ENCODE data around the gene RBPJ. TPM values are rescaled to one million over a fixed set of nuclear protein-coding genes. Genes with fewer than 3 reads are reported as not detected.

Gene RBPJ
- total and polyA plus RNA-seq, 11 donors, result 21.9 to 84.3 (median 37.5) TPM

GRCh38 chr4:26454961-26455360 is 134.1 kb downstream of the RBPJ start:
- Histone ChIP-seq H3K27ac (no peak overlapping the region), H3K4me1 (peaks cover 0 to 6% (median 0%) of the 10 kb centered on the region in 12 donors), H3K4me3 (no peak overlapping the region), H3K27me3 (no peaks in the 10 kb centered on the region), H3K9me3 (peaks cover 0 to 14% (median 0%) of the 10 kb centered on the region in 12 donors), H3K36me3 (no peaks in the 10 kb centered on the region)
- DNase-seq (no peak), ATAC-seq (no peak)
- TF ChIP-seq CTCF (IDR thresholded peaks at IDR 0.05) (no peak), POLR2A (IDR thresholded peaks at IDR 0.05) (no peak)
- WGBS, 4 donors, result 88 to 98% (median 96%) methylated on average over 3 of the region's 3 CpGs
- intact Hi-C loops (cut with DNase I), result loop anchor here in 7 of 10 donors (5.0 to 10.0 kb wide), 8 partner anchors 260 to 560 kb away; no protein-coding TSS in a partner anchor

- H3K4me3 ChIP-seq, result no peak overlapping the region
- TF ChIP-seq CTCF (IDR thresholded peaks at IDR 0.05) (no peak), POLR2A (IDR thresholded peaks at IDR 0.05) (no peak)
- peaks cover 0 to 6% (median 0%) of the 10 kb centered on the region in 12 donors for H3K4me1 ChIP-seq
- no peaks in the 10 kb centered on the region for H3K36me3 ChIP-seq
- H3K27me3 ChIP-seq, result no peaks in the 10 kb centered on the region
- no peak overlapping the region for H3K27ac ChIP-seq
- H3K9me3 ChIP-seq, result peaks cover 0 to 14% (median 0%) of the 10 kb centered on the region in 12 donors
- 71 to 89% (median 84%) methylated on average over 2 of the region's 2 CpGs for WGBS, 4 donors
- DNase-seq (no peak), ATAC-seq (no peak)
- intact Hi-C loops (cut with DNase I), result loop anchor here in 7 of 10 donors (5.0 to 10.0 kb wide), 8 partner anchors 259 to 559 kb away; no protein-coding TSS in a partner anchor
Measured at GRCh38 chr4:26455571-26455970, 134.8 kb downstream of the RBPJ start.

- H3K4me1 ChIP-seq, result peaks cover 0 to 6% (median 0%) of the 10 kb centered on the region in 12 donors
- ATAC-seq, result no peak
- H3K36me3 ChIP-seq, result no peaks in the 10 kb centered on the region
- H3K27ac ChIP-seq, result no peak overlapping the region
- no peaks in the 10 kb centered on the region for H3K27me3 ChIP-seq
- no peak overlapping the region for H3K4me3 ChIP-seq
- intact Hi-C loops (cut with DNase I), result loop anchor here in 7 of 10 donors (5.0 to 10.0 kb wide), 8 partner anchors 257 to 557 kb away; no protein-coding TSS in a partner anchor
- no peak for DNase-seq
- TF ChIP-seq CTCF (IDR thresholded peaks at IDR 0.05), result no peak
- no peak for TF ChIP-seq POLR2A (IDR thresholded peaks at IDR 0.05)
- H3K9me3 ChIP-seq, result peaks cover 0 to 14% (median 0%) of the 10 kb centered on the region in 12 donors
- WGBS, 4 donors, result 87 to 95% (median 87%) methylated on average over 6 of the region's 6 CpGs
Measured at GRCh38 chr4:26457412-26457811, 136.6 kb downstream of the RBPJ start.

- no peaks in the 10 kb centered on the region for H3K27me3 ChIP-seq
- H3K9me3 ChIP-seq, result peaks cover 0 to 14% (median 0%) of the 10 kb centered on the region in 12 donors
- no peak overlapping the region for H3K4me3 ChIP-seq
- H3K4me1 ChIP-seq, result peaks cover 0 to 6% (median 0%) of the 10 kb centered on the region in 12 donors
- DNase-seq (no peak), ATAC-seq (no peak)
- WGBS, 4 donors, result 65 to 78% (median 69%) methylated on average over 7 of the region's 7 CpGs
- no peak overlapping the region for H3K27ac ChIP-seq
- intact Hi-C loops (cut with DNase I), result loop anchor here in 9 of 10 donors (2.0 to 10.0 kb wide), 11 partner anchors 257 to 557 kb away; no protein-coding TSS in a partner anchor
- TF ChIP-seq CTCF (IDR thresholded peaks at IDR 0.05) (no peak), POLR2A (IDR thresholded peaks at IDR 0.05) (no peak)
- no peaks in the 10 kb centered on the region for H3K36me3 ChIP-seq
Measured at GRCh38 chr4:26458157-26458561, 137.3 kb downstream of the RBPJ start.
